ENCODE measurements around the gene RPS2.

Gene RPS2

DNA sequence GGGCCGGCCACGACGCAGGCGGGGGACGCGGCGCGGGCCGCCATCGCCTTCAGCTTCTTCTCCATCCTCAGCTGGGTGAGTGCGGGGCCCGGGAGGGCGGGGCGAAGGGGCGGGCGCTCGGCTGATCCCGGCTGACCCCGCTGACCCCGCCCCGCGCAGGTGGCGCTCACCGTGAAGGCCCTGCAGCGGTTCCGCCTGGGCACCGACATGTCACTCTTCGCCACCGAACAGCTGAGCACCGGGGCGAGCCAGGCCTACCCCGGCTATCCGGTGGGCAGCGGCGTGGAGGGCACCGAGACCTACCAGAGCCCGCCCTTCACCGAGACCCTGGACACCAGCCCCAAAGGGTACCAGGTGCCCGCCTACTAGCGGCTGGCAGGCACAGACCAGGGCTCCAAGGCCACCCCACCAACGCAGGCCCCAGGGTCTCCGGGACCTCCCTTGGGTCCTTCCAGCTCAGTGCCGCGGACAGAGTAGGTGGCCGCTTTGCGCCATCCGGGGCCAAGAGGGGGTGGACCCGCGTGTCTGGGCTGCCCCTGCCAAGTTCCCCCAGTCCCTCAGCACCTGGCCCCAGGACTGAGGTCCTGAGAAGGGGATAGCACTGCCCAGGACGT, 28.2 kb upstream of the RPS2 start:
- H3K9me2 ChIP-seq (ENCODE audit: low read depth, low read length): no peaks in the 10 kb centered on the region
- no peaks in the 10 kb centered on the region for H3K79me2 ChIP-seq (ENCODE audit: insufficient read depth, low read length)
- H4K20me1 ChIP-seq (ENCODE audit: insufficient read depth, low read length): no peaks in the 10 kb centered on the region
- no peak overlapping the region for H3K4me2 ChIP-seq (ENCODE audit: low read length)
- peak overlapping the region; percentile 70 for H3K27ac ChIP-seq (ENCODE audit: low read depth, low read length, poor library complexity, severe bottlenecking)
- H3F3A ChIP-seq (ENCODE audit: insufficient read depth, low read length): no peaks in the 10 kb centered on the region; the same call in 1 of the 2 replicates
- TF ChIP-seq EZH2 (IDR thresholded peaks at IDR 0.05; ENCODE audit: borderline replicate concordance, low read length): no peak
- TF ChIP-seq, protein P1, sequence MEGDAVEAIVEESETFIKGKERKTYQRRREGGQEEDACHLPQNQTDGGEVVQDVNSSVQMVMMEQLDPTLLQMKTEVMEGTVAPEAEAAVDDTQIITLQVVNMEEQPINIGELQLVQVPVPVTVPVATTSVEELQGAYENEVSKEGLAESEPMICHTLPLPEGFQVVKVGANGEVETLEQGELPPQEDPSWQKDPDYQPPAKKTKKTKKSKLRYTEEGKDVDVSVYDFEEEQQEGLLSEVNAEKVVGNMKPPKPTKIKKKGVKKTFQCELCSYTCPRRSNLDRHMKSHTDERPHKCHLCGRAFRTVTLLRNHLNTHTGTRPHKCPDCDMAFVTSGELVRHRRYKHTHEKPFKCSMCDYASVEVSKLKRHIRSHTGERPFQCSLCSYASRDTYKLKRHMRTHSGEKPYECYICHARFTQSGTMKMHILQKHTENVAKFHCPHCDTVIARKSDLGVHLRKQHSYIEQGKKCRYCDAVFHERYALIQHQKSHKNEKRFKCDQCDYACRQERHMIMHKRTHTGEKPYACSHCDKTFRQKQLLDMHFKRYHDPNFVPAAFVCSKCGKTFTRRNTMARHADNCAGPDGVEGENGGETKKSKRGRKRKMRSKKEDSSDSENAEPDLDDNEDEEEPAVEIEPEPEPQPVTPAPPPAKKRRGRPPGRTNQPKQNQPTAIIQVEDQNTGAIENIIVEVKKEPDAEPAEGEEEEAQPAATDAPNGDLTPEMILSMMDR (IDR thresholded peaks at IDR 0.05; ENCODE audit: low read length): no peak
- no peak overlapping the region for H3K4me3 ChIP-seq (ENCODE audit: low read depth, low read length, poor library complexity, severe bottlenecking)
- peaks cover 6% of the 10 kb centered on the region; the same call in 1 of the 2 replicates for H3K27me3 ChIP-seq (ENCODE audit: insufficient read depth, low read length)
- peaks cover 16% of the 10 kb centered on the region for H3K36me3 ChIP-seq (ENCODE audit: insufficient read depth, low read length)
- no peak overlapping the region for H3K9ac ChIP-seq (ENCODE audit: low read length)
- H2AFZ ChIP-seq (ENCODE audit: low read length): no peak overlapping the region
- peaks cover 29% of the 10 kb centered on the region for H3K4me1 ChIP-seq (ENCODE audit: insufficient read depth, low read length, severe bottlenecking)
- H3K9me3 ChIP-seq (ENCODE audit: low read length): no peaks in the 10 kb centered on the region

GRCh38 chr16:1991948-1992703, 27.5 kb upstream of the RPS2 start:
- no peaks in the 10 kb centered on the region for H3K9me3 ChIP-seq (ENCODE audit: low read length)
- peaks cover 29% of the 10 kb centered on the region for H3K4me1 ChIP-seq (ENCODE audit: insufficient read depth, low read length, severe bottlenecking)
- H4K20me1 ChIP-seq (ENCODE audit: insufficient read depth, low read length): no peaks in the 10 kb centered on the region
- peak overlapping the region; percentile 68 for H3K4me2 ChIP-seq (ENCODE audit: low read length)
- H3K27ac ChIP-seq (ENCODE audit: low read depth, low read length, poor library complexity, severe bottlenecking): peak overlapping the region; percentile 48
- no peaks in the 10 kb centered on the region; the same call in 1 of the 2 replicates for H3F3A ChIP-seq (ENCODE audit: insufficient read depth, low read length)
- H2AFZ ChIP-seq (ENCODE audit: low read length): no peak overlapping the region
- TF ChIP-seq, protein P1 (IDR thresholded peaks at IDR 0.05; ENCODE audit: low read length): no peak
- no peak for TF ChIP-seq EZH2 (IDR thresholded peaks at IDR 0.05; ENCODE audit: borderline replicate concordance, low read length)
- no peaks in the 10 kb centered on the region for H3K9me2 ChIP-seq (ENCODE audit: low read depth, low read length)
- H3K27me3 ChIP-seq (ENCODE audit: insufficient read depth, low read length): peaks cover 6% of the 10 kb centered on the region; the same call in 1 of the 2 replicates
- H3K9ac ChIP-seq (ENCODE audit: low read length): peak overlapping the region; percentile 61
- peaks cover 9% of the 10 kb centered on the region for H3K36me3 ChIP-seq (ENCODE audit: insufficient read depth, low read length)
- peak overlapping the region; percentile 60 for H3K4me3 ChIP-seq (ENCODE audit: low read depth, low read length, poor library complexity, severe bottlenecking)
- no peaks in the 10 kb centered on the region for H3K79me2 ChIP-seq (ENCODE audit: insufficient read depth, low read length)

DNA sequence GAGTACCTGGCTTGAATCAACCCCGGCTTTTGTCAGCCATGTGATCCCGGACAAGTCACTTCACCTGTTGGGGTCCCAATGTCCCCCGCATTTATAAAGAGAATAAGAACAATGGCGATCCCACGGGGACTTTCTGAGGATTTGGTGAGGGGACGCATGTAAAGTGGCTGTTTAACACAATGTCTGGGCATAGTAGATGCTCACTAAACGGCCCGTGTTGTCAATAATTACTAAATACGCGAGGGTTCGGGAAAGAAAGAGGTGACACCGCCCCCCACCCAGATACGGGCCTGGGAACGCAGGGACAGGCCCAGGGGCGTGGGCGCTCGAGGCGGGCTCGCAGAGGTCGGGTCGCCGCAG, 26.9 kb upstream of the RPS2 start:
- no peak for TF ChIP-seq EZH2 (IDR thresholded peaks at IDR 0.05; ENCODE audit: borderline replicate concordance, low read length)
- TF ChIP-seq, protein P1 (IDR thresholded peaks at IDR 0.05; ENCODE audit: low read length): no peak
- Histone ChIP-seq H3K4me2 (ENCODE audit: low read length) (peak overlapping the region; percentile 68), H3K36me3 (ENCODE audit: insufficient read depth, low read length) (peaks cover 8% of the 10 kb centered on the region)

More for the DNA sequence above, 26.9 kb upstream of the RPS2 start:
- H3K9ac ChIP-seq (ENCODE audit: low read length): peak overlapping the region; percentile 61
- H3K4me3 ChIP-seq (ENCODE audit: low read depth, low read length, poor library complexity, severe bottlenecking): peak overlapping the region; percentile 60
- H2AFZ ChIP-seq (ENCODE audit: low read length): no peak overlapping the region
- peak overlapping the region; percentile 48 for H3K27ac ChIP-seq (ENCODE audit: low read depth, low read length, poor library complexity, severe bottlenecking)
- no peaks in the 10 kb centered on the region for H3K9me3 ChIP-seq (ENCODE audit: low read length)
- H3F3A ChIP-seq (ENCODE audit: insufficient read depth, low read length): no peaks in the 10 kb centered on the region; the same call in 1 of the 2 replicates
- H3K27me3 ChIP-seq (ENCODE audit: insufficient read depth, low read length): peaks cover 6% of the 10 kb centered on the region; the same call in 1 of the 2 replicates
- H3K4me1 ChIP-seq (ENCODE audit: insufficient read depth, low read length, severe bottlenecking): peaks cover 29% of the 10 kb centered on the region
- H3K79me2 ChIP-seq (ENCODE audit: insufficient read depth, low read length): no peaks in the 10 kb centered on the region
- no peaks in the 10 kb centered on the region for H3K9me2 ChIP-seq (ENCODE audit: low read depth, low read length)
- no peaks in the 10 kb centered on the region for H4K20me1 ChIP-seq (ENCODE audit: insufficient read depth, low read length)

All from OCI-LY1 (cell line).